Liver (tissue), 9 donors: ENCODE measurements around the gene NUP50. TPM values are rescaled to one million over a fixed set of nuclear protein-coding genes. Genes with fewer than 3 reads are reported as not detected.

Experiments used
- DNase-seq: peaks from one replicate; pipeline ENCODE4 v3.0.0-alpha.2; 2017; ENCODE audit warnings: low spot score
- H3K27ac ChIP-seq, 2 donors: one replicate each; pipeline ENCODE4 v1.7.0; 2013; ENCODE audit warnings: inconsistent platforms in 2 of 2, low read length in 2 of 2, control low read depth in 1 of 2, low read depth in 1 of 2, mild to moderate bottlenecking in 1 of 2
- H3K27me3 ChIP-seq, 4 donors: one replicate each; pipeline versions ENCODE4 v1.6.1 to v1.7.0; 2013; ENCODE audit warnings: low read length in 3 of 4, inconsistent platforms in 1 of 4, mild to moderate bottlenecking in 1 of 4, moderate library complexity in 1 of 4; ENCODE audit not compliant: control insufficient read depth in 4 of 4, insufficient read depth in 4 of 4
- H3K36me3 ChIP-seq, 4 donors: one replicate each; pipeline versions ENCODE4 v1.6.1 to v1.7.0; 2013; ENCODE audit warnings: low read length in 3 of 4, mild to moderate bottlenecking in 3 of 4, low read depth in 1 of 4, moderate library complexity in 1 of 4; ENCODE audit not compliant: control insufficient read depth in 4 of 4, insufficient read depth in 3 of 4
- H3K4me1 ChIP-seq, 4 donors: one replicate each; pipeline versions ENCODE4 v1.6.1 to v1.7.0; 2013; ENCODE audit warnings: low read length in 3 of 4, mild to moderate bottlenecking in 3 of 4, moderate library complexity in 1 of 4; ENCODE audit not compliant: control insufficient read depth in 4 of 4, insufficient read depth in 4 of 4
- H3K4me3 ChIP-seq, 3 donors: one replicate each; pipeline versions ENCODE4 v1.6.1 to v1.7.0; 2013; ENCODE audit warnings: low read length in 3 of 3, control low read depth in 1 of 3, low read depth in 1 of 3, mild to moderate bottlenecking in 1 of 3
- H3K9ac ChIP-seq, 2 donors: one replicate each; pipeline ENCODE4 v1.7.0; 2013; ENCODE audit warnings: low read length in 2 of 2, mild to moderate bottlenecking in 2 of 2, moderate library complexity in 2 of 2, control low read depth in 1 of 2, low read depth in 1 of 2
- H3K9me3 ChIP-seq, 4 donors: one replicate each; pipeline versions ENCODE4 v1.6.1 to v1.7.0; 2013; ENCODE audit warnings: low read length in 3 of 4; ENCODE audit not compliant: control insufficient read depth in 4 of 4
- ATF3 ChIP-seq: IDR thresholded peaks from 2 replicates; pipeline ENCODE4 v1.6.1; 2016; ENCODE audit warnings: antibody characterized with exemption
- EGR1 ChIP-seq, 2 donors: IDR thresholded peaks; 2 replicates each; pipeline ENCODE4 v1.6.1; 2016 to 2018; ENCODE audit warnings: antibody characterized with exemption in 2 of 2, low read depth in 2 of 2
- FOXA2 ChIP-seq: IDR thresholded peaks from 2 replicates; pipeline ENCODE4 v1.6.1; 2016; ENCODE audit warnings: antibody characterized with exemption
- GABPA ChIP-seq, 2 donors: IDR thresholded peaks in 1 of 2; conservative IDR thresholded peaks in 1 of 2; 2 replicates each; pipeline ENCODE4 v1.6.1; 2016; ENCODE audit warnings: antibody characterized with exemption in 2 of 2, mild to moderate bottlenecking in 1 of 2, moderate library complexity in 1 of 2
- HNF4A ChIP-seq, 2 donors: conservative IDR thresholded peaks; 2 replicates each; pipeline ENCODE4 v1.6.1; 2016; ENCODE audit warnings: antibody characterized with exemption in 2 of 2, mild to moderate bottlenecking in 2 of 2
- HNF4G ChIP-seq: IDR thresholded peaks from 2 replicates; pipeline ENCODE4 v1.6.1; 2016; ENCODE audit warnings: antibody characterized with exemption
- NR2F2 ChIP-seq: IDR thresholded peaks from 2 replicates; pipeline ENCODE4 v1.6.1; 2016; ENCODE audit warnings: antibody characterized with exemption
- RAD21 ChIP-seq, 2 donors: IDR thresholded peaks; 2 replicates each; pipeline ENCODE4 v1.6.1; 2016; ENCODE audit warnings: antibody characterized with exemption in 2 of 2, mild to moderate bottlenecking in 2 of 2
- RXRA ChIP-seq, 2 donors: IDR thresholded peaks; 2 replicates each; pipeline ENCODE4 v1.6.1; 2017 to 2018; ENCODE audit warnings: antibody characterized with exemption in 2 of 2, mild to moderate bottlenecking in 1 of 2
- SP1 ChIP-seq: IDR thresholded peaks from 2 replicates; pipeline ENCODE4 v1.6.1; 2018; ENCODE audit warnings: antibody characterized with exemption, mild to moderate bottlenecking
- YY1 ChIP-seq: IDR thresholded peaks from 2 replicates; pipeline ENCODE4 v1.6.1; 2016; ENCODE audit warnings: antibody characterized with exemption, mild to moderate bottlenecking
- WGBS: extraction: QIAGEN DNeasy Blood & Tissue Kit; methylation state at CpG from one replicate; pipeline ENCODE4 v1.1.7; 2013; 5-methylcytosine and 5-hydroxymethylcytosine counted together
- polyA plus RNA-seq, 2 donors: library from polyadenylated mRNA; stranded (reverse) in 1 of 2; unstranded in 1 of 2; fragments of 200-250 nt in 1 of 2; fragments of >200 nt in 1 of 2; fragmentation: Nextera tagmentation in 1 of 2; extraction: Ambion mirVana in 1 of 2; gene quantifications; one replicate each; pipeline versions ENCODE4 v1.2.1 to v1.2.3, GENCODE V29; 2013 to 2015
- total RNA-seq, 2 donors: library from RNA; depleted of rRNA; stranded (reverse); fragments of >200 nt; gene quantifications; one replicate each; pipeline ENCODE4 v1.2.3, GENCODE V29; 2014
- TF ChIP-seq, protein P1 (sequence below): fragments of 150-350 bp; IDR thresholded peaks from 2 replicates; pipeline ENCODE4 v1.5.1; 2017; ENCODE audit warnings: improper control_type of control experiment, low read depth, low read length; ENCODE audit not compliant: missing input control
- TF ChIP-seq, protein P2 (sequence below): IDR thresholded peaks from 2 replicates; pipeline ENCODE4 v1.6.1; 2016; ENCODE audit warnings: antibody characterized with exemption, mild to moderate bottlenecking
- donor health status: healthy.
- donor health status: healthy.
- donor health status: healthy.
- donor health status: healthy.
- donor health status: healthy.

NUP50 gene
- total and polyA plus RNA-seq, 4 donors, result 8.7 to 48.2 (median 24.8) TPM

DNA sequence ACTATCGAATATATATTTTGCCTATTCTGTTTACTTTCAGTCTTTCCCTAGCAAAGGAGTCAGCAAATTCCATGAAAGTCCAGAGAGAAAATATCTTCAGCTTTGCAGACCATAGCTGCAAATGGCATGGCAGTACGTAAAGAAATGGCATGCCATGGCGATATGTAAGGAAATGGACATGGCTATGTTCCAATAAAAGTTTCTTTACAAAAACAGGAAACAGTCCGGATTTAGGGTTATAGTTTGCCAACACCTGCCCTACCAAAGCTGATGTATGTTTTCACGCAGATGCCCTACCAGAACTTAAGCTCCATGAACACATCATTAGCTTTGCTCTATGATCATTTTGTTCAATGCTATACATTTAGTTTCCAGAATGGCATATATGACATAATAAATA is 57.5 kb downstream of the NUP50 start:
- 74% methylated on average over 5 of the region's 5 CpGs for WGBS
- DNase-seq, result no peak
- H3K9me3 ChIP-seq, result no peaks in the 10 kb centered on the region
- no peaks in the 10 kb centered on the region for H3K27me3 ChIP-seq
- no peak overlapping the region for H3K9ac ChIP-seq
- H3K4me1 ChIP-seq, result peaks cover 17 to 23% (median 20%) of the 10 kb centered on the region in 4 donors
- TF ChIP-seq FOXA2 (no peak), SP1 (no peak), RAD21 (IDR thresholded peaks at IDR 0.05) (no peak)
- H3K27ac ChIP-seq, result no peak overlapping the region
- H3K4me3 ChIP-seq, result no peak overlapping the region
- no peaks in the 10 kb centered on the region for H3K36me3 ChIP-seq

- H3K9ac ChIP-seq, result no peak overlapping the region
- 47% methylated on average over 5 of the region's 5 CpGs for WGBS
- H3K4me1 ChIP-seq, result peaks cover 19 to 28% (median 26%) of the 10 kb centered on the region in 4 donors
- H3K9me3 ChIP-seq, result no peaks in the 10 kb centered on the region
- no peaks in the 10 kb centered on the region for H3K36me3 ChIP-seq
- H3K27ac ChIP-seq, result no peak overlapping the region
- TF ChIP-seq YY1 (no peak), GABPA (IDR thresholded peaks at IDR 0.05 in 1 of 2, conservative IDR thresholded peaks at IDR 0.05 in 1 of 2) (no peak), NR2F2 (no peak), HNF4G (no peak), ATF3 (no peak), EGR1 (IDR thresholded peaks at IDR 0.05; ENCODE audit: low read depth in 2 of 2) (no peak), RXRA (IDR thresholded peaks at IDR 0.05) (no peak)
- TF ChIP-seq, protein P1, sequence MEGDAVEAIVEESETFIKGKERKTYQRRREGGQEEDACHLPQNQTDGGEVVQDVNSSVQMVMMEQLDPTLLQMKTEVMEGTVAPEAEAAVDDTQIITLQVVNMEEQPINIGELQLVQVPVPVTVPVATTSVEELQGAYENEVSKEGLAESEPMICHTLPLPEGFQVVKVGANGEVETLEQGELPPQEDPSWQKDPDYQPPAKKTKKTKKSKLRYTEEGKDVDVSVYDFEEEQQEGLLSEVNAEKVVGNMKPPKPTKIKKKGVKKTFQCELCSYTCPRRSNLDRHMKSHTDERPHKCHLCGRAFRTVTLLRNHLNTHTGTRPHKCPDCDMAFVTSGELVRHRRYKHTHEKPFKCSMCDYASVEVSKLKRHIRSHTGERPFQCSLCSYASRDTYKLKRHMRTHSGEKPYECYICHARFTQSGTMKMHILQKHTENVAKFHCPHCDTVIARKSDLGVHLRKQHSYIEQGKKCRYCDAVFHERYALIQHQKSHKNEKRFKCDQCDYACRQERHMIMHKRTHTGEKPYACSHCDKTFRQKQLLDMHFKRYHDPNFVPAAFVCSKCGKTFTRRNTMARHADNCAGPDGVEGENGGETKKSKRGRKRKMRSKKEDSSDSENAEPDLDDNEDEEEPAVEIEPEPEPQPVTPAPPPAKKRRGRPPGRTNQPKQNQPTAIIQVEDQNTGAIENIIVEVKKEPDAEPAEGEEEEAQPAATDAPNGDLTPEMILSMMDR, result no peak
- TF ChIP-seq, protein P2, sequence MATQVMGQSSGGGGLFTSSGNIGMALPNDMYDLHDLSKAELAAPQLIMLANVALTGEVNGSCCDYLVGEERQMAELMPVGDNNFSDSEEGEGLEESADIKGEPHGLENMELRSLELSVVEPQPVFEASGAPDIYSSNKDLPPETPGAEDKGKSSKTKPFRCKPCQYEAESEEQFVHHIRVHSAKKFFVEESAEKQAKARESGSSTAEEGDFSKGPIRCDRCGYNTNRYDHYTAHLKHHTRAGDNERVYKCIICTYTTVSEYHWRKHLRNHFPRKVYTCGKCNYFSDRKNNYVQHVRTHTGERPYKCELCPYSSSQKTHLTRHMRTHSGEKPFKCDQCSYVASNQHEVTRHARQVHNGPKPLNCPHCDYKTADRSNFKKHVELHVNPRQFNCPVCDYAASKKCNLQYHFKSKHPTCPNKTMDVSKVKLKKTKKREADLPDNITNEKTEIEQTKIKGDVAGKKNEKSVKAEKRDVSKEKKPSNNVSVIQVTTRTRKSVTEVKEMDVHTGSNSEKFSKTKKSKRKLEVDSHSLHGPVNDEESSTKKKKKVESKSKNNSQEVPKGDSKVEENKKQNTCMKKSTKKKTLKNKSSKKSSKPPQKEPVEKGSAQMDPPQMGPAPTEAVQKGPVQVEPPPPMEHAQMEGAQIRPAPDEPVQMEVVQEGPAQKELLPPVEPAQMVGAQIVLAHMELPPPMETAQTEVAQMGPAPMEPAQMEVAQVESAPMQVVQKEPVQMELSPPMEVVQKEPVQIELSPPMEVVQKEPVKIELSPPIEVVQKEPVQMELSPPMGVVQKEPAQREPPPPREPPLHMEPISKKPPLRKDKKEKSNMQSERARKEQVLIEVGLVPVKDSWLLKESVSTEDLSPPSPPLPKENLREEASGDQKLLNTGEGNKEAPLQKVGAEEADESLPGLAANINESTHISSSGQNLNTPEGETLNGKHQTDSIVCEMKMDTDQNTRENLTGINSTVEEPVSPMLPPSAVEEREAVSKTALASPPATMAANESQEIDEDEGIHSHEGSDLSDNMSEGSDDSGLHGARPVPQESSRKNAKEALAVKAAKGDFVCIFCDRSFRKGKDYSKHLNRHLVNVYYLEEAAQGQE, result no peak
- H3K4me3 ChIP-seq, result no peak overlapping the region
- no peak for DNase-seq
- H3K27me3 ChIP-seq, result no peaks in the 10 kb centered on the region
Observed at GRCh38 chr22:45223304-45224117, 59.8 kb downstream of the NUP50 start.

GRCh38 chr22:45224331-45224730 is 60.6 kb downstream of the NUP50 start:
- 69% methylated on average over 11 of the region's 11 CpGs for WGBS
- Histone ChIP-seq H3K36me3 (no peaks in the 10 kb centered on the region), H3K4me1 (peaks cover 19 to 28% (median 26%) of the 10 kb centered on the region in 4 donors), H3K9ac (no peak overlapping the region), H3K4me3 (no peak overlapping the region), H3K27ac (no peak overlapping the region), H3K9me3 (no peaks in the 10 kb centered on the region), H3K27me3 (no peaks in the 10 kb centered on the region)
- TF ChIP-seq HNF4A (conservative IDR thresholded peaks at IDR 0.05), result no peak
- DNase-seq, result no peak
